Fibroblast of mammary gland (primary cell): ENCODE measurements around the gene DDHD1.
"Not testable (repeated sequence)": the region's sequence is repeated elsewhere in the genome, so short reads cannot be mapped to it uniquely, and the experiment has no call there.

ENCODE experiments used
- DNase-seq: peaks from one replicate; pipeline ENCODE4 v3.0.0-alpha.2; 2010; ENCODE audit warnings: low read depth
- H3K4me3 ChIP-seq: 2 replicates; pipeline ENCODE4 v1.5.1; 2011; ENCODE audit warnings: low read depth, mild to moderate bottlenecking, low read length, moderate library complexity; ENCODE audit not compliant: control insufficient read depth
- TF ChIP-seq, protein P1 (sequence below): conservative IDR thresholded peaks from 2 replicates; pipeline ENCODE4 v1.5.1; 2011; ENCODE audit warnings: low read depth, low read length, inconsistent platforms; ENCODE audit not compliant: control insufficient read depth, insufficient read depth

DDHD1 gene

DNA sequence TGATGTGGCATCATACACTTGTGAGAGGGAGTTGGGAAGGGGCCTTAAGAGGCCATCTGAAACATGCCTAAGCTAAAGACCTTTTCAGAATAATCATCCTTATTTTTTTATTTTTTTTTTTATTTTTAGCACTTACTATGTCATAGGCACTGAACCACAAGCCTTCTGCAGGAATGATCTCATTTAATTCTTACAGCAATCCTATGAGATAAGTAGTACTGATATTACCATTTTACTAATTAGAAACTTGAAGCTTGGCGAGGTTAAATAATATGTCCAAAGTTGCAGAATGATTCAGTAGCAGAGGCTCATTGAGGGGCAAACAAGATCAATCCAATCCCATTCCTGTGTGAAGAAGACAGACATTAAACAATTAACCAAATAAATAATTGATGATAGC is 33.4 kb upstream of the DDHD1 start:
- TF ChIP-seq, protein P1, sequence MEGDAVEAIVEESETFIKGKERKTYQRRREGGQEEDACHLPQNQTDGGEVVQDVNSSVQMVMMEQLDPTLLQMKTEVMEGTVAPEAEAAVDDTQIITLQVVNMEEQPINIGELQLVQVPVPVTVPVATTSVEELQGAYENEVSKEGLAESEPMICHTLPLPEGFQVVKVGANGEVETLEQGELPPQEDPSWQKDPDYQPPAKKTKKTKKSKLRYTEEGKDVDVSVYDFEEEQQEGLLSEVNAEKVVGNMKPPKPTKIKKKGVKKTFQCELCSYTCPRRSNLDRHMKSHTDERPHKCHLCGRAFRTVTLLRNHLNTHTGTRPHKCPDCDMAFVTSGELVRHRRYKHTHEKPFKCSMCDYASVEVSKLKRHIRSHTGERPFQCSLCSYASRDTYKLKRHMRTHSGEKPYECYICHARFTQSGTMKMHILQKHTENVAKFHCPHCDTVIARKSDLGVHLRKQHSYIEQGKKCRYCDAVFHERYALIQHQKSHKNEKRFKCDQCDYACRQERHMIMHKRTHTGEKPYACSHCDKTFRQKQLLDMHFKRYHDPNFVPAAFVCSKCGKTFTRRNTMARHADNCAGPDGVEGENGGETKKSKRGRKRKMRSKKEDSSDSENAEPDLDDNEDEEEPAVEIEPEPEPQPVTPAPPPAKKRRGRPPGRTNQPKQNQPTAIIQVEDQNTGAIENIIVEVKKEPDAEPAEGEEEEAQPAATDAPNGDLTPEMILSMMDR = no peak
- no peak overlapping the region for H3K4me3 ChIP-seq
- no peak for DNase-seq

DNA sequence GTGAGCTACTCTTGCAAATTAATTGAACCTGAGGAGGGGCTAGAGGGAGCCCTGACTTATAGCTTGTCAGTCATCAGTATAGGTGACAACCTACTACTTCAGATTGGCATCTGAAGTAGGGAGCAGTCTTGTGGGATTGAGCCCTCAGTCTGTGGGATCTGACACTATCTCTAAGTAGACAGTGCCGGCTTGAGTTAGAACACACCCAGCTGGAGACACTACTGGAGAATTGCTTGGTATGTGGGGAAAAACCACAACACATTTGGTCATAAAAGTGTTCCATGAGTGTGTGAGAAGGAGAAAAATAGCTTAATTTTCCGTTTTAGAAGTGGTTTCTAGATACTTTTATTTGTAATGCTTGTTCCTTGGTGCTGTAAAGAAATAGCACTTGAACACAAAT is 30.5 kb upstream of the DDHD1 start:
- H3K4me3 ChIP-seq = no peak overlapping the region
- TF ChIP-seq, protein P1 = no peak
- DNase-seq = peak; percentile 6

- no peak overlapping the region for H3K4me3 ChIP-seq
- no peak for DNase-seq
- TF ChIP-seq, protein P1 = no peak
These were observed 29.9 kb upstream of the DDHD1 start for GRCh38 chr14:53183056-53183455.

GRCh38 chr14:53181463-53182081 is 28.4 kb upstream of the DDHD1 start:
- not testable (repeated sequence) for H3K4me3 ChIP-seq, DNase-seq

DNA sequence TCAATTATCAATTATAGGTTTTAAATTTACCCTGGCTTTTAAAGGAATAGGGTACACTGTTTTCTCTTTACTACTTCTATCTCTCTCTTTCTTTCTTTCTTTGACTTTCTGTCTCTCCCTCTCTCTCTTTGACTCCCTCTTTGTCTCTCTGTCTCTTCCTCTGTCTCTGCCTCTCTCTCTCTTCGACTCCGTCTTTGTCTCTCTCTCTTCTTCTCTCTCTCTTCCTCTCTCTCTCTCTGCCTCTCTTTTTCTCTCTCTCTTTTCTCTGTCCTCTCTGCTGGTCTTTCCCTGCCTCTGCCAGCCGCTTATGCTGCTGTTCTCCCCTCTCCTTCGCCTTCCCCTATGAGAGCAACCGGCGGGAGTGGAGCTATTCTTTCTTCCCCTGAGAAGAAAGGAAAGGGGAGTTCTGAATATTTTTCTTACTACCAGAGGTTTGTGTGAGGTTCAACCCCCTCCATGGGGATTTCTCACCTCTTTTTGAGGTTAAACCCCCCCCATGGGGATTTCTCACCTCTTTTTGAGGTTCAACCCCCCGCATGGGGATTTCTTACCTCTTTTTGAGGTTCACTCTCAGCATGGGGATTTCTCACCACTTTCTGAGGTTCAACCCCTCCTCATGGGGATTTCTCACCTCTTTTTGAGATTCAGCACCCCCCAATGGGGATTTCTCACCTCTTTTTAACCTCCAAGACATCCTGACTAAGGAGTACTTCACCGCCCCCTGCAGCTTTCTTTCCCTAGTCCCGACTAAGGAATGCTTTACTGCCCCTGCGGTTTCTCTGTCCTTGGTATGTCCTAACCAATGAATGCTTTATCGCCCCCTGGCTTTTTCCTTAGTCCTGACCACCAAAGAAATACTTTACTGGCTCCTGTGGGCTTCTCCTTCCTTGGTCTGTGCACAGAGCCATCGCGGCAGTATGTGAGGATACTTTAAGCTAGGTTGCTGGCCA is 27.4 kb upstream of the DDHD1 start:
- peak; percentile 52 for DNase-seq
- H3K4me3 ChIP-seq = no peak overlapping the region
- TF ChIP-seq, protein P1 = peak; percentile 33

GRCh38 chr14:53179486-53180005 is 26.4 kb upstream of the DDHD1 start:
- not testable (repeated sequence) for H3K4me3 ChIP-seq, DNase-seq

- no peak overlapping the region for H3K4me3 ChIP-seq
- no peak for DNase-seq
- TF ChIP-seq, protein P1 = no peak
These were observed 22.3 kb upstream of the DDHD1 start for GRCh38 chr14:53175375-53175774.
